Measurements from ENCODE around the gene MAD1L1. TPM values are rescaled to one million over a fixed set of nuclear protein-coding genes. Genes with fewer than 3 reads are reported as not detected.

The MAD1L1 gene
- total RNA-seq, 2 experiments from 2014 or later: 58.3 to 65.3 TPM

GRCh38 chr7:2079332-2080059, 153.2 kb downstream of the MAD1L1 start:
- H3K36me3 ChIP-seq (ENCODE audit: insufficient read depth, low read length): 0 out of 2 replicates have a peak, but pooled peaks cover 4% of the 10 kb centered on the region
- BruUV-seq (replicated peaks): no TSS peak
- ChIA-PET POLR2A (no interaction called here), CTCF (ENCODE audit: unreplicated experiment) (no interaction called here)
- H3K27ac ChIP-seq (ENCODE audit: low read depth, low read length, poor library complexity, severe bottlenecking): no peak overlapping the region
- no peaks in the 10 kb centered on the region for H3K9me2 ChIP-seq (ENCODE audit: insufficient read depth, low read length)
- H3K9me3 ChIP-seq (ENCODE audit: low read length): no peaks in the 10 kb centered on the region
- TF ChIP-seq CTCF (conservative IDR thresholded peaks at IDR 0.05; ENCODE audit: low read length): no peak
- H3K79me2 ChIP-seq (ENCODE audit: insufficient read depth, low read depth, low read length): no peaks in the 10 kb centered on the region
- H3K4me3 ChIP-seq (ENCODE audit: low read depth, low read length, poor library complexity, severe bottlenecking): no peak overlapping the region
- no peak overlapping the region for H3K4me2 ChIP-seq (ENCODE audit: low read length)
- DNase-seq (ENCODE audit: low spot score): no peak
- no peak overlapping the region for H2AFZ ChIP-seq (ENCODE audit: low read length)
- H3K4me1 ChIP-seq (ENCODE audit: insufficient read depth, low read length, poor library complexity, severe bottlenecking): no peaks in the 10 kb centered on the region
- intact Hi-C loops (cut with micrococcal nuclease; ENCODE audit: unreplicated experiment): no loop called here
- no peaks in the 10 kb centered on the region for H4K20me1 ChIP-seq (ENCODE audit: insufficient read depth, low read length)

GRCh38 chr7:2078899-2079298, 153.8 kb downstream of the MAD1L1 start:
- Histone ChIP-seq H3K4me3 (ENCODE audit: low read depth, low read length, poor library complexity, severe bottlenecking) (no peak overlapping the region), H3K27ac (ENCODE audit: low read depth, low read length, poor library complexity, severe bottlenecking) (no peak overlapping the region), H3K9me2 (ENCODE audit: insufficient read depth, low read length) (no peaks in the 10 kb centered on the region), H2AFZ (ENCODE audit: low read length) (no peak overlapping the region), H4K20me1 (ENCODE audit: insufficient read depth, low read length) (no peaks in the 10 kb centered on the region), H3K36me3 (ENCODE audit: insufficient read depth, low read length) (0 out of 2 replicates have a peak, but pooled peaks cover 4% of the 10 kb centered on the region), H3K4me2 (ENCODE audit: low read length) (no peak overlapping the region), H3K9me3 (ENCODE audit: low read length) (no peaks in the 10 kb centered on the region), H3K79me2 (ENCODE audit: insufficient read depth, low read depth, low read length) (no peaks in the 10 kb centered on the region), H3K4me1 (ENCODE audit: insufficient read depth, low read length, poor library complexity, severe bottlenecking) (no peaks in the 10 kb centered on the region)
- intact Hi-C loops (cut with micrococcal nuclease; ENCODE audit: unreplicated experiment): no loop called here
- ChIA-PET POLR2A (no interaction called here), CTCF (ENCODE audit: unreplicated experiment) (no interaction called here)
- no peak for DNase-seq (ENCODE audit: low spot score)
- BruUV-seq (replicated peaks): no TSS peak
- TF ChIP-seq EZH2phosphoT487 (IDR thresholded peaks at IDR 0.05; ENCODE audit: borderline replicate concordance, low read depth, low read length) (no peak), CTCF (conservative IDR thresholded peaks at IDR 0.05; ENCODE audit: low read length) (no peak)

- H2AFZ ChIP-seq (ENCODE audit: low read length): no peak overlapping the region
- TF ChIP-seq EZH2phosphoT487 (IDR thresholded peaks at IDR 0.05; ENCODE audit: borderline replicate concordance, low read depth, low read length): no peak
- no peak for TF ChIP-seq CTCF (conservative IDR thresholded peaks at IDR 0.05; ENCODE audit: low read length)
- H3K9me3 ChIP-seq (ENCODE audit: low read length): no peaks in the 10 kb centered on the region
- no peaks in the 10 kb centered on the region; the same call in 1 of the 2 replicates for H4K20me1 ChIP-seq (ENCODE audit: insufficient read depth, low read length)
- H3K4me2 ChIP-seq (ENCODE audit: low read length): no peak overlapping the region
- no TSS peak for BruUV-seq (replicated peaks)
- DNase-seq (ENCODE audit: low spot score): no peak
- intact Hi-C loops (cut with micrococcal nuclease; ENCODE audit: unreplicated experiment): no loop called here
- no peaks in the 10 kb centered on the region for H3K79me2 ChIP-seq (ENCODE audit: insufficient read depth, low read depth, low read length)
- peaks cover 7% of the 10 kb centered on the region for H3K4me1 ChIP-seq (ENCODE audit: insufficient read depth, low read length, poor library complexity, severe bottlenecking)
- CTCF ChIA-PET (ENCODE audit: unreplicated experiment): interaction anchor here (0.6 kb wide), 1 partner anchor 14 kb away, joined by 3 read pairs; no protein-coding TSS in a partner anchor
- POLR2A ChIA-PET: interaction anchor here (0.7 kb wide), 1 partner anchor 34 kb away, joined by 3 read pairs; no protein-coding TSS in a partner anchor
- no peak overlapping the region for H3K27ac ChIP-seq (ENCODE audit: low read depth, low read length, poor library complexity, severe bottlenecking)
- H3K9me2 ChIP-seq (ENCODE audit: insufficient read depth, low read length): no peaks in the 10 kb centered on the region
- no peak overlapping the region for H3K4me3 ChIP-seq (ENCODE audit: low read depth, low read length, poor library complexity, severe bottlenecking)
- H3K36me3 ChIP-seq (ENCODE audit: insufficient read depth, low read length): no peaks in the 10 kb centered on the region
These were observed 156.1 kb downstream of the MAD1L1 start for GRCh38 chr7:2076649-2077064.

Measured in OCI-LY7 (cell line).